G401.6 (cell line): ENCODE results near the gene EPHB3.

Experiments
- FAIRE-seq: peaks from 2 replicates; lab custom pipeline; 2012; peaks lifted over from hg19 to GRCh38; lab: Jason Lieb, UNC

The EPHB3 gene

GRCh38 chr3:184543843-184544512, 17.6 kb upstream of the EPHB3 start:
- peak; percentile 81 for FAIRE-seq

DNA sequence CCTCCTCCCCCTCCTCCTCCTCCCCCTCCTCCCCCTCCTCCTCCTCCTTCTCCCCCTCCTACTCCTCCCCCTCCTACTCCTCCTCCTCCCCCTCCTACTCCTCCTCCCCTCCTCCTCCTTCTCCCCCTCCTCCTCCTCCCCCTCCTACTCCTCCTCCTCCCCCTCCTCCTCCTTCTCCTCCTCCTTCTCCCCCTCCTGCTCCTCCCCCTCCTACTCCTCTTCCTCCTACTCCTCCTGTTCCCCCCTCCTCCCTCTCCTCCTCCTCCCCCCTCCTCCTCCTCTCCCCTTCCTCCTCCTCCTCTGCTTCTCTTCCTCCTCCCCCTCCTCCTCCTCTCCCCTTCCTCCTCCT, 17.1 kb upstream of the EPHB3 start:
- no peak for FAIRE-seq

- FAIRE-seq: no peak
These were observed 15.8 kb upstream of the EPHB3 start for GRCh38 chr3:184545769-184546168.

- FAIRE-seq: no peak
These were observed 15.3 kb upstream of the EPHB3 start for GRCh38 chr3:184546252-184546651.

DNA sequence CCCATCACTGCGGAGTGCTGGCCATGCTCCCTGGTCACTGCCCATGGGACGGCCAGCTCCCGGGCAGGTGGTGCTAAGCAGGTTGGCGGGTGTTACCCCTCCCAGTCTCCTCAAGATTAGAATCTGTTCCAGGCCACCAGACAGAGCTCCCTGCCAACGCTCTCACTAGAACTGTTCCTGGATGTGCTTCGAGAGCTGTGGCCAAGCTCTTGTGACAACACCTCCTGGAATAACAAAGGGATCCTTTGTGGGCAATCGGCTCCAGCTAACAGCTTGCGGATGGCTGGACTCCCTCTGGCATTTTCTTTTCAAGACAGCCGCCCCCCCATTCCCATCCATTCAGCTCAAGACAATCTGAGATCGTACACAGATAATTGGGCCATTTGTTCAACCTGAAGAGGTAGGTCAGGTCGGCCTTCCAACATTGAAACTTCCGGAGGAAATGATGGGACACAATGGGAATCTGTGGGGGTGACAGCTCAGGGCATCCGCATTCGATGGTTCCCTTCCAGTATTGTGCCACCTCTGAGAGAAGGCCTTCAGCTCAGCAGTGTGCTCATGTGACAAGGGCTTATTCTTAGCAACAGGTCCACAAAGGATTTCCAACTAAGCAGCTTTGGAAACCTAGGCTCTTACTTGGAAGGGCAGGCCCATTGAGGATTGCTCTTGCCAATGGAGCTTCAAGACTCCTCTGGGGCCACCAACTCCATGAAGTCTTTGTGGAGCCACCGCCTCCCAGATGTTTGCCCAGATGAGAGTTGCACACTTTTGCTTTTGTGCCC, 11.6 kb upstream of the EPHB3 start:
- FAIRE-seq: no peak

DNA sequence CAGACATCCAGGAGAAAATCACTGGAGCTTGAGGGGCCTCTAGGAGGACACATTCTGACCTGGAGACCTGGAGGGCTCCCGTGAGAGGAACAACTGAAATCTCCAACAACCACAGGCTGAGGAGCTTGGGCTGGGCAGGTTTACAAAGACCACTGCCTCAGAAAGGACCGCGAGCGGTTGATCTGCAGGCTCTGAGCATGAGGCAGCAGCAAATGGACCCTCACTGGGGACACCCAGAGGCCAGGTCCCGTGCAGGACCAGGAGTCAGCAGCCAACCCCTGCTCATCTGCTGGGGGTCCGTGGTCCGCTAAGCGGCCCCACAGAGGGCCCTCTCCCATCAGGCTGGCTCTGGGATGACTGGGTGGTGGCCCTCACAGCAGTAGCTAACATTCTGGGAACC, 10.5 kb upstream of the EPHB3 start:
- no peak for FAIRE-seq

DNA sequence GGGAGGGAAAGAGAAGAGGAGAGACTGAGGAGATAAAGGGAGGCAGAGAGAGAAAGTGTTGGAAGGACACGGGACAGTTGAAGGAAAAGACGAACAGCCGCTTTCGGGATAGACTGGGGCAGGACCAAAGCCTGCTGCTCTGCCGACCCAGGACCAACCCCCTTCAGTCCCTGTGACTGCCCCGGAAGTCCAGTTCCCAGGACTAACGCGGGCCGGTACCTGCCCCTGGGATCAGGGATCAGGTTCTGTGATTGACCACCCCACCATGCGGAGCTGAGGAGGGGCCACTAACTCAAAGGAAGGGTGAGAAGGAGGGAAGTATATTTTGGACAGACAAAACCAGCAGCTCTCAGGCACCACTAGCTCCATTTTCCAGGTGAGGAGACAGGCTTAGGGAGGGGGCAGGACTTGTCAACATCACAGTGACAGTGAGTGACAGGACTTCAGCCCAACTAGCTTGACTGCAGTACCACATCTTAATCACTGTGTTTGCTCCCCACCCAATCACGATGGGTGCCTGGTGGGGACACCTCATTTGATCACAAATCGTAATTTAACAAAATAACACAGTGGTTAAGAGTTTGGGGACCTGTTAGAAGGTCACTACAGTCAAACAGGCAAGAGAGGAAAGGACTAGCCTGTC, 9.8 kb upstream of the EPHB3 start:
- FAIRE-seq: no peak

GRCh38 chr3:184552296-184552695, 9.3 kb upstream of the EPHB3 start:
- no peak for FAIRE-seq

- FAIRE-seq: no peak
These were observed 8.7 kb upstream of the EPHB3 start for GRCh38 chr3:184552863-184553262.

- no peak for FAIRE-seq
These were observed 8.2 kb upstream of the EPHB3 start for GRCh38 chr3:184553385-184553784.

DNA sequence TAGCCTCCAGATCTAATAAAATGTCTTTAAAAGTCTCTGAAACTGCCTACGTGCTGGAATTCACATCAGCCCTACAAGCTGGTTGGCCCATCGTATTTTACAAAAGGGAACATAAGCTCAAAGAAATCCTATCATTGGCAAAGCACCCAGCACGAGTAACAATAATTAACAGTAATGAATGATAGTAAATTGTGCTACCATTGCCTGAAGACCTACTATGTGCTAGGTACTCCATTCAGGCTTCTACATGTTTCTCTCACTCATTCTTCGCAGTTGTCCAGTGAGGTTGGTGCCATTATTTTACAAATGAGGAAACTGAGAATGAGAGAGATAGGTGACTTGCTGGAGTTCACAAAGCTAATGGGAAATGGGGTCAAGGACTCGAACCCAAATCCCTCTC, 7.1 kb upstream of the EPHB3 start:
- FAIRE-seq: no peak

DNA sequence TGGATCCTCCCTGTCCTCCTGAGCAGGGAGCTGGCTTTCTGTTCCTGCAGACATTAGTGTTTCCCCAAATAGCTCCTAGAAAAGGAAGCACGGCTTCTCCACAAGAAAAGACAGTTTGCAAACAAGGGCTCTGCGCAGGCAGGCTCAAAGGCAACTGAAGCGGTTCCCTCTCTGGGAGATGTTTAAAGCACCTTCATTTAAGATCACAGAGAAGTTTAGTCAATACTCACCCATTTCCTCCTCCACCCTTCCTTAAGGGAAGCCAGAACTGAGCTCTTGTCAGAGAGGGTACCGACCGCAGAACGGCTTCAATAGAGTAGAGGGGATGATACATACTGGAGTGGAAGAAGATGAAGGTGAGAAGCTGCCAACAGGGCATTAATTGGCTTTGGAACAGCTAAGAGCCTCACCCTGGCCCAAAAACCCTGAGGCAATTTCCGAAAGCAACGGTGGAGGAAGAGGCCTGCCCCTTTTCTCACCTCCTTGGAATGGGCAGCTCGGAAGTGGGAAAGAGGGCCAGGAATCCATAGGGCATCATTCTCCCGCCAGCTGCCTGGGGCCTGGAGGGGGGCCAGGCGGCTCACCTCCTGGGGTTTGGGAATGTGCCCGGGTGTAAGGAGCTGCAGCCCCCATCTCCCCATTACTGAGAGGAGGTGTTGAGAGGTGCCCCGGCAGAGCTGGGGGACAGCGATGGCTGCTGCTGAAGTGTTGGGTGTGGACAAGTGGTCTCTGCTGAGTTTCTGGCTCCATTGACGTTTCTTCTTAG, 4.8 kb upstream of the EPHB3 start:
- no peak for FAIRE-seq

DNA sequence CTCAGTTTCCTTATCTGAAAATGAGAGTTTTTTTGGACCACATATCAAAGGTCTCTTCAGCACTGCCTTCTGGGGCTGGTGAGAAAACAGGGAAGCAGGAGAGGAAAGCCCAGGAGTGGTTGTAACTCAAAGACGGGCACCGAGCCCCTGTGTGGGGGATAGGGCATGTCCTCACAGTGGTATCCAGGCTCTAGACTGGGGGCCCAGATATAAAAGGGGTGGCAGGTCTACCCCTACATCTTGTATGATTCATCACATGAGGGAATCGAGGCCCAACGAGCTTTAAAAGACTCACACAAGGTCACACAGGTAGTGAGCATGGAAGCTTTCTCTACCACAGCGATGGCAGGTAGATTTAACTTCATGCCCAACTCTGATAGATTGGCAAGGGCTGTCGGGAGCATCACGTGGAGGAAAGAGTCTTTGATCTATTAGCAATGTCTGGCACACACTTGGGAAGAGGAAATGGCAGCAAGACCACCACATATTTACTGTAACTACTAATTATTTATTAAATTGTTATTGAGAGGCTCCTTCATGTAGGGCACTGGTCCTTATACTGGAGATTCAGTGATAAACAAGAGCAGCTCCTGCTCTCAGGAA, 4.1 kb upstream of the EPHB3 start:
- FAIRE-seq: no peak

- FAIRE-seq: no peak
These were observed 2.9 kb upstream of the EPHB3 start for GRCh38 chr3:184558726-184559125.

DNA sequence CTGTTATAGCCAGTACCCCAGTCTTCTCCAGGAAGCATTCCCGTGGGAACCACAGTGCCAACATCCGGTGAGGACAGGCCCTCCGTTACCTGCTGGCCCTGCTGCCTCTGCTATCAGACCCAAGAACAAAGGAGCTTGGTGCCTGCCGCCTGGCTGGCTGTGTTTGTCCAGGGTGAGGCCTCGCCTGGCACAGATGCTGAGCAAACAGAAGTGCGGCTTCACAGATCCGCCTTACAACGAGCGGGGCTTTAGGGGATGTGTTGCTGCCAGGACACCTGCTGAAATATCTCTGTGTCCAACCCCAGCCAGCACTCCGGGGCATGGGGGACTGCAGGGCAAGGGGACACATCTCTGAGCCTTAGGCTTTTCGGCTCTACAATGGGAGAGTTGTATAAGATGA, 2.2 kb upstream of the EPHB3 start:
- no peak for FAIRE-seq

DNA sequence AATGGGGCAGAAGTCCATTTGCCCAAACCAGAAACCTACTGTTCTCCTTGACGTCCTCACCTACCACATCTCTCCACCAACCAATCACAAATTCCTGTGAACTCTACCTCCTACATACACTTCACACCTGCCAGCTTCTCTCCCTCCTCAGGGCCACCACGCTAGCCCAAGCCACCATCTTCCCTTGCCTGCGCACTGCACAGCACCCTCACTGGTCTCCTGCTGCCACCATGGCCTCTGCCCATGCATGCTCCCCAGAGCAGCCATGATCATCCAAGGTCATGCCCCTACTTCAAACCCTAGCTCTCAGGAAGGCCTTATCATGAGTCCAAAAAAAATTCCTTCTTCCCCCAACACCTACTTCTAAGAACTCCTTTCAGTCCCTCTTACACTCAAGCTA, 1.1 kb upstream of the EPHB3 start:
- FAIRE-seq: no peak

- no peak for FAIRE-seq
These were observed 610 bp downstream of the EPHB3 start for GRCh38 chr3:184561913-184562877.

GRCh38 chr3:184562878-184563560, 1.4 kb downstream of the EPHB3 start:
- FAIRE-seq: no peak

GRCh38 chr3:184563561-184563925, 2.0 kb downstream of the EPHB3 start:
- FAIRE-seq: no peak

- no peak for FAIRE-seq
These were observed 2.5 kb downstream of the EPHB3 start for GRCh38 chr3:184563941-184564684.
